Fibroblast of mammary gland (primary cell): ENCODE measurements around the gene RAB7A.
"Not testable (repeated sequence)": the region's sequence is repeated elsewhere in the genome, so short reads cannot be mapped to it uniquely, and the experiment has no call there.

ENCODE experiments used
- DNase-seq: peaks from one replicate; pipeline ENCODE4 v3.0.0-alpha.2; 2010; ENCODE audit warnings: low read depth
- H3K4me3 ChIP-seq: 2 replicates; pipeline ENCODE4 v1.5.1; 2011; ENCODE audit warnings: low read depth, mild to moderate bottlenecking, low read length, moderate library complexity; ENCODE audit not compliant: control insufficient read depth
- CTCF ChIP-seq: conservative IDR thresholded peaks from 2 replicates; pipeline ENCODE4 v1.5.1; 2011; ENCODE audit warnings: low read depth, low read length, inconsistent platforms; ENCODE audit not compliant: control insufficient read depth, insufficient read depth

Gene RAB7A

GRCh38 chr3:128710816-128711433 lies 15.1 kb upstream of the RAB7A start:
- no peak for DNase-seq
- H3K4me3 ChIP-seq = no peak overlapping the region
- TF ChIP-seq CTCF = no peak

- no peak overlapping the region for H3K4me3 ChIP-seq
- TF ChIP-seq CTCF = no peak
- DNase-seq = no peak
These were observed 13.1 kb upstream of the RAB7A start for GRCh38 chr3:128712848-128713247.

- TF ChIP-seq CTCF = no peak
- DNase-seq = no peak
- no peak overlapping the region for H3K4me3 ChIP-seq
These were observed 11.0 kb upstream of the RAB7A start for GRCh38 chr3:128714887-128715491.

GRCh38 chr3:128718892-128719291 lies 7.1 kb upstream of the RAB7A start:
- not testable (repeated sequence) for DNase-seq

GRCh38 chr3:128720891-128721290 lies 5.1 kb upstream of the RAB7A start:
- H3K4me3 ChIP-seq = no peak overlapping the region
- DNase-seq = no peak
- no peak for TF ChIP-seq CTCF

More at GRCh38 chr3:128718892-128719291, 7.1 kb upstream of the RAB7A start:
- not testable (repeated sequence) for H3K4me3 ChIP-seq

GRCh38 chr3:128723477-128723876 lies 2.5 kb upstream of the RAB7A start:
- H3K4me3 ChIP-seq = no peak overlapping the region
- no peak for TF ChIP-seq CTCF
- no peak for DNase-seq

- TF ChIP-seq CTCF = no peak
- H3K4me3 ChIP-seq = no peak overlapping the region
- DNase-seq = no peak
These were observed 398 bp upstream of the RAB7A start for GRCh38 chr3:128725547-128726022.
